ENCODE results near the gene ZMAT5.

Gene ZMAT5

GRCh38 chr22:29706486-29706885 lies 60.3 kb downstream of the ZMAT5 start:
- no peak for DNase-seq (ENCODE audit: low read depth)

DNA sequence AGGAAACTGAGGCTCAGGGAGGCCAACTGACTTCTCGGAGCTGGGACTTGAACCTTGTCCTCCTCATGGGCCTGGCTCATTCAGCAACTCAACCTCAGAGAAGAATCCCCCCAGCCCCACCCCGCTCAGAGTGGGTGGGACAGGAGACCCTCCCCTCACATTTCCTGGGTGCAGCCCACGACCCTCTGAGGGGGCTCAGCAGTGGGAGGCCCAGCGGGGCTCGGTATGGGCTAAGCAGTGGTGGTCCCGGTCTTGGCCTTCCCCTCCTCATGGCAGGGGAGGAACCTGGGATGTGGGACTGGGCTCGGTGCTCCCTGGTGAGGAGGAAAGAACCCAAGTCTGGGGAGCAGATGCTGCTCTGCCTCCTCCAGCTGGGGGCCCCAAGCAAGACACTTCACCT lies 61.2 kb downstream of the ZMAT5 start:
- no peak for DNase-seq (ENCODE audit: low read depth)

GRCh38 chr22:29704528-29705285 lies 62.1 kb downstream of the ZMAT5 start:
- DNase-seq (ENCODE audit: low read depth), result no peak

GRCh38 chr22:29703569-29704195 lies 63.1 kb downstream of the ZMAT5 start:
- no peak for DNase-seq (ENCODE audit: low read depth)

DNA sequence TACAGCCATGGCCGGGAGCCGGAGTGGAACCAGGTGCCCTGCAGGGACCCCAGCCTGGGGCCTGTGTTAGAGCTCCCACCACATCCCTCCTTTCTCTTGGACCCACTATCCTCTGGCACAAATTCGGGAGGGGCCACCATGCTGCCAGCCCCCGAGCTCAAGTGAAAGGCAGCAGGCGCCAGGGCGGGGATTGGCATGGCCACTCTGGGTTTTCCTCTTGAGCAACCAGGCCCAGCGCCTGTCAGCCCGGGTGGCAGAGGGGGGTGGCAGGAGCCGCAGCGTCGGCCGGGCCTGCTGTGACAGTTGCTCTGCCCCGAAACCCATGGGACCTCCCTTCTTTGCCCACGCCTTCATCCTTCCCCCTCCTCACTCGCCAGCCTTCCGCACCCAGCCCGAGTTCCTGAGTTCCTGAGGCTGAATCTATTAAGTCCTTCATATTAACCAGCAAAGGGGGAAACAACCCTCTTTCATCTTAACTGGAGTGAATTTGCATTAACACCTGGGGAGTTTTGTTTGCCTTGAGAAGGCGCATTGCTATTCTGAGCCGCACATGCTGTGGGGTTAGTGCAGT lies 63.8 kb downstream of the ZMAT5 start:
- no peak for DNase-seq (ENCODE audit: low read depth)

GRCh38 chr22:29702000-29702930 lies 64.5 kb downstream of the ZMAT5 start:
- DNase-seq (ENCODE audit: low read depth), result no peak

- DNase-seq (ENCODE audit: low read depth), result no peak
Measured at GRCh38 chr22:29701155-29701999, 65.4 kb downstream of the ZMAT5 start.

DNA sequence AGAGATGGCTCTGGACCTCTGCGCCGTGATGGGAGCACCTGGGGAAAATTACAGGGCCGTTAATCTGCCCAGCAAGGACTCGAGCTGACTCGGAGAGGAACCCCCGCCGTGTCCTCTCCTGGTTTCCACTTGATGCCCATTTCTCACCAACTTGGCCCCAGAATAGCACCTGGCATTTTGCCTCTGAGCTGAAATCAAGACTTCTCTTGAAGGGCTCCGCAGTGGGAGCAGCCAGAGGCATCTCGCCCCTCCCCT lies 66.0 kb downstream of the ZMAT5 start:
- DNase-seq (ENCODE audit: low read depth), result no peak

- no peak for DNase-seq (ENCODE audit: low read depth)
Measured at GRCh38 chr22:29700206-29700899, 66.5 kb downstream of the ZMAT5 start.

- no peak for DNase-seq (ENCODE audit: low read depth)
Measured at GRCh38 chr22:29697853-29698598, 68.8 kb downstream of the ZMAT5 start.

DNA sequence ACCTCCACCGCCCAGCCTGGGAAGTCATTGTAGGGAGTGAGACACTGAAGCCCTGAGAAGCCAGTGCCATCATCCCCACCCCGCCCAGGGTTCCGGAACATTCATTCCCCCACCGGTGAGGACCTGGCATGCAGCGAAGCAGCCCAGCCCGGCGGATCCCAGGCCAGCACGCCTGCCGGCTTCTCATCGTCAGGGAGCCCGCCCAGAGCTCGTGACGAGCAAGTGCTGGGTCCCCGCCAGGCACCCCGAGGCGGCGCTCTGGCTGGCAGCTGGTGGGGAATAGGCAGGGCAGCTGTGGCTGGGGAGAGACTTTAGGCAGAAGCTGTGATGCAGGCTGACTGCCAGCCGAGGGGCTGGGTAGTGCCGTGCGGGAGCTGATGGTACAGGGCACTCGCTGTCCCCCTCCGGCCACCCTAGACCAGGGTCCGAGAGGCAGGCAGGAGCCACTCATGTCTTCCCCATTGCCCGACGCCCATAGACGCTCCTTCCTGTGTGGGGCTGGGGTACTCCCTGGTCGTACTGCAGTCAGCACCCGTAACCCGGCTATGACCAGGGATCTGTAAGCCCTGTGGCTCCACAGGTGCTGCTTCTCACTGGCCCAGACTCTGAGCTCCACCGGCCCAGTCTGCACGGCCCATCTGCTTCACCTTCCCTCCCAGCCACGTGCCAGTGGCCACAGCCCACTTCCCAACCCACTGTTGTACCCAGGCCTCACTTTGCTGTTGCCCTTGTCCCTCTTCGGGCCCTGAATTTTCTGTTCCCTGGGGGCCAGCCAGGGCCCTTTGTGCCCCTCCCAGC lies 71.5 kb downstream of the ZMAT5 start:
- no peak for DNase-seq (ENCODE audit: low read depth)

DNA sequence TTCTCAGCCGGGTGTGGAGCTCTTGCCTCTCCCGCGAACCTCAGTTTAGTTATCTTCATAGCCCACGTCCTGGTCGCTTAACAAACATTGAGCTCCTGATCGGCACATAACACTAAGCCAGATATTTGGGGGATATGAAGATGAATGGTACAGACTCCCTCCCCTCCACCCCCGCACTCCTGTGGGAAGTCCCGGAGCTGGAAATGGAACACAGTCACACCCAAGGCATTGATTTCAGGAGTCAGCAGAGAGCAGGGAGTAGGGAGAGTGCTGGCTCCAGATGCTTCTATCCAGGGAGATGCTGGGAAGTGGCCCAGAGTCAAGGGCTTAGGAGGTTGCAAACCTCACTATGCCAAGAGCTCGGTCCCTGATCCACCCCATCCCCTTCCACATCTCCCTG lies 73.1 kb downstream of the ZMAT5 start:
- DNase-seq (ENCODE audit: low read depth), result no peak

- no peak for DNase-seq (ENCODE audit: low read depth)
Measured at GRCh38 chr22:29693161-29693560, 73.6 kb downstream of the ZMAT5 start.

- DNase-seq (ENCODE audit: low read depth), result no peak
Measured at GRCh38 chr22:29692327-29692640, 74.5 kb downstream of the ZMAT5 start.

DNA sequence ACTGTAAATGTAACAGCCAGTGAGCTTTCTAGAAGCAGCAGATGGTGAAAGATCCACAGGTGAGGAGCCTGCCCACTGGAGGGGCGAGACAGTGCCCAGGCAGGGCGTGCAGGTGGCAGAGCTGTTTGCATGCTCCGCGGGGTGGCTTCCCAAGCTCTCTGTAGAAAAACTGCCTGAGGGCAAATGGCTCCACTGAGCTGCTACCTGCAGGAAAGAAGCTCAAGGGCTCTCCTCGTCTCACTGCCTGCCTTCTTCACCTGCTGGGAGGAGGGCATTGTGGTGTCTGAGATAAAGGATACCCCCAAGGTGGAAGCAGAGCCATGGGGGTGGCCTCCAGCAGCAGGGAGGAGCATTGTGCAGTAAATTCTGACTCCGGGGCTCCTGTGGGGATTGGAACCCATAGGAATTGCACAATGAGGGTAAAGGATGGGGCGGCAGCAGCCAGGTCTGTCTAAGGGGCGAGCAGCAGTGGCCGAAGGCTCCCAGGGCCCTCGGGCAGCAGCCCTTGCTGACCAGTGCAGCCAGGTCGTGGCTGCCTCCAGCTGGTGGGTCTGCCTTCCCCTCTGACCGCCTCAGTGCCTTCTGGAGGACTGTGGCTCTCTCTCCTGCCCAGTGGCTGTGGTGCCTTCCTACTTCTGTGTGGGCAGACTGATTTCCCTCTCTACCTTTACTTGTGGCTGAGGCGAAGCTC lies 75.0 kb downstream of the ZMAT5 start:
- no peak for DNase-seq (ENCODE audit: low read depth)

DNA sequence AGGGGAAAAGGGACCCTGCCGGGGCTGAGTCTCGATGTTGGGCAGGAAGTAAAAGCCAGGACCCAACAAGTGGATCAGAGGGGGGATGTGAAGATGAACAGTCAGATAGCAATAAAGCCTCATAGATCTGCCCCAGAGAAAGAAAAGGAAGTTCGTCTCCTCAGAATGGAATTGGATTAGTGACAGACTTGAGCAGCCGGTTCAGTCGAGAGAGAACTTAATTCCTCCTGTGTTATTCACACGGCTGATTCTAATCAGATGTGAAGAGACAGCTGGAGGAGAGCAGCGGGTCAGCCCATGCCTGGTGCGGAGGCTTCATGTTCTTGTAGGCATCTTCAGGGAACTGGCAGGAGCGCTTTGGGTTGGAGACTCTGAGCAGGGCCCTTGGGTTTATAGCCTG lies 76.3 kb downstream of the ZMAT5 start:
- DNase-seq (ENCODE audit: low read depth), result no peak

GRCh38 chr22:29689880-29690213 lies 77.0 kb downstream of the ZMAT5 start:
- DNase-seq (ENCODE audit: low read depth), result no peak

GRCh38 chr22:29689206-29689879 lies 77.5 kb downstream of the ZMAT5 start:
- DNase-seq (ENCODE audit: low read depth), result no peak

DNA sequence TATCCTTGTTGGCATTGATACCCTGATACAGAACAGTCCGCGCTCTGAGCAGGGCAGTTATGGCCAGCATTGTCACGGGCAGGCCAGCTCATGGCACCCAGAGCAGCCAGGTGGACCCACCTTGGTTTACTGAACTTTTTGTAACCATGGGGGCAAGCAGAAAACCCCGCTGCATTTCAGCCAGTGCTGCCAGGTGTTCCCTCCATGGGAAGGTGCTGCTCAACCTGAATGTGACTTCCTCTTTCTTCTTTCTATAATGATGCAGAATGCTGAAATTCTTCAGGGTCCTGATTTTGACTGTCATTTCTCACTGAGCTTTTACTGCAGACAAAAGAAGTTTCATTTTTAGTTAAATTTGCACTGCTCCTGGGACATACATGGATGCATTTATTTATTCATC lies 82.6 kb downstream of the ZMAT5 start:
- DNase-seq (ENCODE audit: low read depth), result no peak
